GM18870 (cell line): ENCODE measurements around the gene ZNRF1.
"Not testable (repeated sequence)": the region's sequence is repeated elsewhere in the genome, so short reads cannot be mapped to it uniquely, and the experiment has no call there.

ENCODE experiments used
- ATAC-seq: cut with Tn5 transposase; IDR thresholded peaks from one replicate; pipeline ENCODE4 v1.9.1; 2021; ENCODE audit warnings: moderate library complexity; ENCODE audit not compliant: unreplicated experiment

ZNRF1 gene

GRCh38 chr16:75074920-75075687 lies 76.3 kb downstream of the ZNRF1 start:
- peak; percentile 97 for ATAC-seq

- peak; percentile 4 for ATAC-seq
These were observed 77.0 kb downstream of the ZNRF1 start for GRCh38 chr16:75075688-75076268.

DNA sequence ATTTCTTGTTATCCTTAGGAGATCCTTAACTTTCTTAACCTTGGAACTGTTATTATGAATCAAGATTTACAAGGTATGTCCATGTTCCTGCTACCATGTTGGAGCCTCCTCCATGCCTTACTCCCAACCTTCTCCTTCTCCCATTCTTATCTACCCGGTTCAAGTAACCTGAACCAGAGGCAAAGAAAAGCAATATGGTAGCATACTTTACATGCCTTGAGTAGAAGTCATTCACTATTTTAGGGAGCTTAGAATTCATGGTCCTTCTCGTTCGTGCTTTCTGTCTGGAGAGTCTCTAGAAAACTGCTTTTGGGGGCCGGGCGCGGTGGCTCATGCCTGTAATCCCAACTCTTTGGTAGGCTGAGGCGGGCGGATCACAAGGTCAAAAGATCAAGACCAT lies 80.1 kb downstream of the ZNRF1 start:
- no peak for ATAC-seq

DNA sequence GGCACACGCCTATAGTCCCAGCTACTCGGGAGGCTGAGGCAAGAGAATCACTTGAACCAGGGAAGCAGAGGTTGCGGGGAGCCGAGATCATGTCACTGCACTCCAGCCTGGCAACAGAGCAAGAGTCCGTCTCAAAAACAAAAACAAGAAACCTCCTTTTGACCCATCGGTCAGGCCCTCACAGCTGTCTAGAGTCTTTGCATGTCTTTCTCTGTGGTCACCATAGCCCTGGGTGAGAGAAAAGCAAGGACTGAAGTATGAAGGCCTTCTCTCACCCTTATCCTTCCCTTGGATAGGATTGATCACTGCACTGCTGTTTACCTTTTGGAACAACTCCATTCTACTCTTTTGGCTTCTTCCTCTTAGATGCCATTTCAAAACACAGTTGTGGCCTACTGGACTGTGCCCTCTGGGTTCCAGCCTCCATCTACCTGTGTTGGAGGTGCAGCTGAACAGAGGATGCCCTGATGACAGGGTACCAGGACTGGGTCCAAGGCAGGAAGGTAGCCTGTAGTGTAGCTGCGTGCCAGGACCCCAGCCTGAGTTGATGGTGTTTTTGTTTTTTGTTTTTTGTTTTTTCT lies 80.6 kb downstream of the ZNRF1 start:
- no peak for ATAC-seq

GRCh38 chr16:75080205-75081029 lies 81.6 kb downstream of the ZNRF1 start:
- ATAC-seq, result no peak

DNA sequence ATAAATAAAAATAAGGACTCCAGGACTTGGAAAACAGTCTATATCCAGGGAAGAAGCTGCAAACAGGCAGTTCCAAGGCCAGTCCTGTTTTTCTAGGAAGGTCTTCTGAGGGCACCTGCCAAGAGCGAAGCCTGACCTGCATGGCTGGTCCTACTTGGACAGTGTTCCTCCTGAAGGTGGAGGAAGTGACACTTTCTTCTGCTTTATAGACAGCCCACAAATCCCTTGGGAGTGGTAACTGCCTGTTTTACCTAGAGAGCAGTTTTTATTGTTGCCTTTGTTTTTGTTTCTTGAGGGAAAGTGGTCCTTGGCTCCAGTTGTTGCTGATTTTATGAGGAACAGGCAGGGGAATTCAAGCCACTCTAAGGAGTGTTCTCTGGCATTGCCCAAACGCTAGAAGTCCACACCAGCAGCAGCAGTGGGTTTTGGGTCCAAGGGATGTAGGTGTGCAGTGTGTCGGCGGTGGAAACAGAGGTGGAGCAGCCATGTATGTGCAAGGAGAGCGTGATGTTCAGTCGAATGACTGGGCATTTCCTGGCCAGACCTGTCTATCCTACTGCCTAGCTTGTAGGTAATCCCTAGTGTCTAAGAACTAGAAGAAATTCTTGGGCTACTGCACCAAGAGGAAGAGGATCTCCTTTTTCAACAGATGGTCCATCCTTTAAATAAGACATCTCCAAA lies 82.5 kb downstream of the ZNRF1 start:
- ATAC-seq, result no peak

GRCh38 chr16:75083813-75084212 lies 85.0 kb downstream of the ZNRF1 start:
- no peak for ATAC-seq

DNA sequence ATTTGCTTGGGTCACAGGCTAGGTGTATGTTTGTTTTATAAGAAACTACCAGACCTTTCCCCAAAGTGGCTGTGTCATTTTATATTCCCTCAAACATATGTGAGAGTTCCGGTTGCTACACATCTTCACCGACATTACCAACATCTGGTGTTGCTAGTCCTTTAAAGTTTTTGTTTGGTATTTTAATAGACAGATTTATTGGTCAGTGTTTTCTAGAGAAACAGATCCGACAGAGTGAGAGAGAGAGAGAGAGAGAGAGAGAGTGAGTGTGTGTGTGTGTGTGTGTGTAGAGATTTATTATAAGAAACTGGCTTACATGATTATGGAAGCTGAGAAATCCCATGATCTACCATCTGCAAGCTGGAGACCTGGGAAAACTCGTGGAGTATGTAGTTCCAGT lies 86.7 kb downstream of the ZNRF1 start:
- no peak for ATAC-seq

- no peak for ATAC-seq
These were observed 87.5 kb downstream of the ZNRF1 start for GRCh38 chr16:75086281-75086680.

DNA sequence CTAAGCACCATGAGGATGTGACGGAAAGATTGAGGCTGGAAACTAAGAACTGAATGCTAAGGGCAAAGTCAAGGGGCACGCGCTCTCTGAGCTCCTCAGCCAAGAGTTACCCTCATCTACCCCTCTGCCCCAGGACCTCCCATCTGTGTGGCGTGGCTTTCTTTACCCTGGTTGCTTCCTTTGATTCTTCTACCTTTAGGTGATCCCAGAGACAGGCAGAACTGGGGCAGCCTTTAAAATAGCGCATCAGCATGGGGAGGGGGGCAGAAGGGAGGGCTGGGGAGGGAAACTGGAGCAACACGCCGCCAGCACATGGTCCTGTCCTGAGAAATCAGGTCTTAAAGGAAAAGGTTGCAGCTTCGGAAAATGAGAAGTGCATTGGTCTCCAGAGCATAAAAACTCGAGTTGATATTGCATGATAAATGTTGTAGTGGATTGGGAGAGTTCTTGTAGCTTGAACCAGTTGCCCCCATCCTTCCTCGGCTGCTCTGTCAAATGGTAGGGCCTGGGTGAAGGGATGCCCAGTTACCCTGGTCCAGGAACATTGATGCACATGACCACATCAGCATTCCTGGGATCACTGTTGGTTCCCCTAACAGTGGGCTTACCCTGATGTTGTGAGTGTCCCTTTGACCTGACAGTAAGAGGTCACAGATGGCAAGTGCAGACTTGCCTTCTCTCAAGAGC lies 88.0 kb downstream of the ZNRF1 start:
- no peak for ATAC-seq

- no peak for ATAC-seq
These were observed 88.7 kb downstream of the ZNRF1 start for GRCh38 chr16:75087375-75087979.

GRCh38 chr16:75088216-75088615 lies 89.4 kb downstream of the ZNRF1 start:
- no peak for ATAC-seq

DNA sequence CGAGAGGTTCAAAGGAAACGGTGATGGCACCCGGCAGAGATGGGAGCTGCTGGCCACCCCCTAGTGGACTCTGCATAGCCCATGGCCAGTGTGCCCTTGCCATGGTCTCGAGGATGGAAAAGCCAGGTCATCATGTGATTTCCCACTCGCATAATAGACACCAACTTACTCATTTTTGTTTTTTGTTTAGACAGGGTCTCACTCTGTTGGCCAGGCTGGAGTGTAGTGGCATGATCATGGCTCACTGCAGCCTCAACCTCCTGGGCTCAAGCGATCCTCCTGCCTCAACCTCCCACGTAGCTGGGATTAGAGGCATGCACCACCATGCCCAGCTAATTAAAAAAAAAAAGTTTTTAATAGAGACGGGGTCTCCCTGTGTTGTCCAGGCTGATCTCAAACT lies 90.1 kb downstream of the ZNRF1 start:
- no peak for ATAC-seq

- no peak for ATAC-seq
These were observed 90.8 kb downstream of the ZNRF1 start for GRCh38 chr16:75089486-75090202.

DNA sequence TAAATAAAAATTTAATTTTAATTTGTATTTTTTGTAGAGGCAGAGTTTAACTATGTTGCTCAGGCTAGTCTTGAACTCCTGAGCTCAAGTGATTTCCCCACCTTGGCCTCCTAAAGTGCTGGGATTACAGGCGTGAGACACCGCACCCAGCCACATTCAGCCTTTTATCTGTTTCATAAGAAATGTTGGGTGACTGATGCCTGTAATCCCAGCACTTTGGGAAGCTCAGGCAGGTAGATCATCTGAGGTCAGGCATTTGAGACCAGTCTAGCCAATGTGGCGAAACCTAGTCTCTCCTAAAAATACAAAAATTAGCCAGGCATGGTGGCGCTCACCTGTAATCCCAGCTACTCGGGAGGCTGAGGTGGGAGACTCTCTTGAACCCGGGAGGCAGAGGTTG lies 92.1 kb downstream of the ZNRF1 start:
- ATAC-seq, result not testable (repeated sequence)

DNA sequence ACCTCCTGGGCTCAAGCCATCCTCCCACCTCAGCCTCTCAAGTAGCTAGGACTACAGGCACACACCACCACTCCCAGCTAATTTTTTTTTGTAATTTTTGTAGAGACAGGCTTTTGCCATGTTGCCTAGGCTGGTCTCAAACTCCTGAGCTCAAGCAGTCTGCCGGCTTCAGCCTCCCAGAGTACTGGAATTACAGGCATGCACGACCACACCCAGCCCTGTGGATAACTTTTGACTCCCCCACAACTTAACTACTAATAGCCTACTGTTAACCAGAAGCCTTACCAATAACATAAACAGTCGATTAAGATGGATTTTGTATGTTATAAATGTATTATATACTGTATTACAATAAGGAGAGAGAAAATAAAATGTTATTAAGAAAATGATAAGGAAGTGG lies 92.8 kb downstream of the ZNRF1 start:
- ATAC-seq, result not testable (repeated sequence)

GRCh38 chr16:75092777-75093176 lies 94.0 kb downstream of the ZNRF1 start:
- ATAC-seq, result no peak

GRCh38 chr16:75093598-75094540 lies 95.0 kb downstream of the ZNRF1 start:
- ATAC-seq, result no peak
